GM08714 (cell line): ENCODE measurements around the gene STK24.

Experiments
- H3K4me3 ChIP-seq: fragments of 200-500 bp; sonication (Bioruptor generic); 2 replicates; pipeline ENCODE4 v1.5.1; 2014; ENCODE audit warnings: mild to moderate bottlenecking, low read length, inconsistent platforms
- ZNF274 ChIP-seq: IDR thresholded peaks from 2 replicates; pipeline ENCODE4 v1.6.1; 2012; ENCODE audit warnings: mild to moderate bottlenecking, low read depth, low read length

The STK24 gene

GRCh38 chr13:98586400-98587345 is 9.8 kb upstream of the STK24 start:
- H3K4me3 ChIP-seq, result no peak overlapping the region
- TF ChIP-seq ZNF274, result no peak

- TF ChIP-seq ZNF274, result no peak
- H3K4me3 ChIP-seq, result no peak overlapping the region
Measured at GRCh38 chr13:98585946-98586345, 9.0 kb upstream of the STK24 start.

GRCh38 chr13:98585398-98585754 is 8.5 kb upstream of the STK24 start:
- H3K4me3 ChIP-seq, result no peak overlapping the region
- TF ChIP-seq ZNF274, result no peak

GRCh38 chr13:98584668-98585397 is 7.9 kb upstream of the STK24 start:
- no peak for TF ChIP-seq ZNF274
- no peak overlapping the region for H3K4me3 ChIP-seq

GRCh38 chr13:98582947-98583346 is 6.0 kb upstream of the STK24 start:
- TF ChIP-seq ZNF274, result no peak

GRCh38 chr13:98581971-98582702 is 5.2 kb upstream of the STK24 start:
- TF ChIP-seq ZNF274, result no peak
- H3K4me3 ChIP-seq, result no peak overlapping the region

More at GRCh38 chr13:98582947-98583346, 6.0 kb upstream of the STK24 start:
- H3K4me3 ChIP-seq, result no peak overlapping the region

- no peak overlapping the region for H3K4me3 ChIP-seq
- TF ChIP-seq ZNF274, result no peak
Measured at GRCh38 chr13:98581381-98581780, 4.5 kb upstream of the STK24 start.

GRCh38 chr13:98580420-98580819 is 3.5 kb upstream of the STK24 start:
- H3K4me3 ChIP-seq, result no peak overlapping the region

GRCh38 chr13:98577836-98578285 is 954 bp upstream of the STK24 start:
- no peak for TF ChIP-seq ZNF274
- peak overlapping the region; percentile 65; the same call in 1 of the 2 replicates for H3K4me3 ChIP-seq

More at GRCh38 chr13:98580420-98580819, 3.5 kb upstream of the STK24 start:
- TF ChIP-seq ZNF274, result no peak

GRCh38 chr13:98576200-98576945 is 534 bp downstream of the STK24 start:
- peak overlapping the region; percentile 98 for H3K4me3 ChIP-seq
- TF ChIP-seq ZNF274, result no peak

GRCh38 chr13:98575904-98576199 is 1.1 kb downstream of the STK24 start:
- TF ChIP-seq ZNF274, result no peak
- peak overlapping the region; percentile 98 for H3K4me3 ChIP-seq

- TF ChIP-seq ZNF274, result no peak
Measured at GRCh38 chr13:98575009-98575903, 1.7 kb downstream of the STK24 start.

GRCh38 chr13:98571955-98572662 is 4.8 kb downstream of the STK24 start:
- peak overlapping the region; percentile 5; the same call in 1 of the 2 replicates for H3K4me3 ChIP-seq
- no peak for TF ChIP-seq ZNF274

More at GRCh38 chr13:98575009-98575903, 1.7 kb downstream of the STK24 start:
- H3K4me3 ChIP-seq, result peak overlapping the region; percentile 98
